Heart left ventricle (tissue), 13 donors: ENCODE results near the gene ACSM5.

Source experiments
- CTCF ChIP-seq, 12 donors: fragments of 200-600 bp; sonication (generic) in 4 of 12; IDR thresholded peaks; one replicate each; pipeline versions ENCODE4 v1.5.0 to v1.8.0; 2018 to 2022; ENCODE audit warnings: antibody characterized with exemption in 12 of 12, mild to moderate bottlenecking in 5 of 12
- POLR2A ChIP-seq, 2 donors: fragments of 450-650 bp; IDR thresholded peaks; one replicate each; pipeline ENCODE4 v1.6.1; 2017; ENCODE audit warnings: antibody characterized with exemption in 2 of 2, mild to moderate bottlenecking in 2 of 2, moderate library complexity in 2 of 2
- donor health status: ischemic (EF 13 %, LVEDD 7.1; RV severe dilation, severe dysfunction).
- donor health status: DM: no; HTN: yes; CAD: no.
- donor health status: DM: no; HTN: no; CAD: no.
- donor health status: ischemic (EF 25% LVEDD 6.9; RV normal size, moderate dysfunction).
- donor health status: ischemic (EF 25% LVEDD 5.7; RV mildly dilated, moderate dysfunction).
- donor health status: ischemic (EF 35%, LVEDD 5.7; RV mildly dilated, moderate dysfunction).
- donor health status: nonischemic (EF 11% LVEDD 7.7; RV severe dilation, severe dysfunction).
- donor health status: DM: yes; HTN: yes; CAD: no.
- donor health status: PGD.
- donor health status: ischemic (EF 29% LVEDD 5.4; RV normal size, mild dysfunction).
- donor health status: nonischemic (EF 23%, LVEDD 6.1; RV moderate dilation, normal function).

DNA sequence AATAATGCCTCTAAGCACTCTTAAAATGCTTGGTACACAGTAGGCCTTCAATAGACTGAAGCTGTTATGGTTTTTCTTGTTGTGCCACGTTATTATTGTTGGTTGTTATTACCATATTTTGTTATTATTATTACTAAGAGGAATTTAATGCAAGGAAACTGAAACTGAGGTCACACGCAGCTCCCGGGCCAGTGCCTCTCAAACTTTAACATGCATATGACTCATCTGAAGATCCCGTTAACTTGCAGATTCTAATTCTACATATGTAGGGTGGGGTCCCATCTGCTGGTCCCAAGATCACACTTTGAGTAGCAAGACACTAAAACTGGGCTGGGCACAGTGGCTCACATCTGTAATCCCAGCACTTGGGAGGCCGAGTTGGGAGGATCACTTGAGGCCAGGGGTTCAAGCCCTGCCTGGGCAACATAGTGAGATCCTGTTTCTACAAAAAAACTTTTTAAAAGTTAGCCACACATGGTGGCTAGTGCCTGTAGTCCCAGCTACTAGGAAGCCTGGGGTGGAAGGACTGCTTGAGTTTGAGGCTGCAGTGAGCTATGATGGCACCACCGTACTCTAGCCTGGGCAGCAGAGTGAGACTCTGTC lies 888 bp downstream of the ACSM5 start:
- TF ChIP-seq CTCF (IDR thresholded peaks at IDR 0.05) = no peak
- no peak for TF ChIP-seq POLR2A (IDR thresholded peaks at IDR 0.05)
